HG03135 (cell line): ENCODE data around the gene CBX8.
A peak's percentile ranks its signal among the peaks of the same experiment; 100 is the strongest.

Experiments
- ATAC-seq: cut with Tn5 transposase; IDR thresholded peaks from one replicate; pipeline ENCODE4 v1.9.1; 2021; ENCODE audit warnings: mild to moderate bottlenecking, moderate library complexity; ENCODE audit not compliant: unreplicated experiment

The CBX8 gene

GRCh38 chr17:79796763-79797491, at the start of gene CBX8:
Gene CBX8 (minus strand): TSS chr17:79797077. CDS start chr17:79796998, 79 bp downstream.
- ATAC-seq: peak; percentile 79

- no peak for ATAC-seq
Observed at GRCh38 chr17:79845601-79845949, 48.7 kb upstream of the CBX8 start.

- no peak for ATAC-seq
Observed at GRCh38 chr17:79844869-79845600, 48.2 kb upstream of the CBX8 start.

GRCh38 chr17:79843816-79844800, 47.2 kb upstream of the CBX8 start:
- ATAC-seq: no peak

- no peak for ATAC-seq
Observed at GRCh38 chr17:79843474-79843815, 46.6 kb upstream of the CBX8 start.

- no peak for ATAC-seq
Observed at GRCh38 chr17:79842656-79843473, 46.0 kb upstream of the CBX8 start.

- no peak for ATAC-seq
Observed at GRCh38 chr17:79842136-79842655, 45.3 kb upstream of the CBX8 start.

- ATAC-seq: no peak
Observed at GRCh38 chr17:79841369-79842135, 44.7 kb upstream of the CBX8 start.

- no peak for ATAC-seq
Observed at GRCh38 chr17:79840989-79841286, 44.1 kb upstream of the CBX8 start.

- no peak for ATAC-seq
Observed at GRCh38 chr17:79840269-79840988, 43.6 kb upstream of the CBX8 start.

GRCh38 chr17:79839356-79840268, 42.7 kb upstream of the CBX8 start, which contains the start of gene CBX4:
Gene CBX4 (minus strand): TSS chr17:79839440. CDS start chr17:79839251, 189 bp downstream.
- ATAC-seq: peak; percentile 62

GRCh38 chr17:79838522-79839274, 41.8 kb upstream of the CBX8 start:
- ATAC-seq: peak; percentile 10

GRCh38 chr17:79837888-79838521, 41.1 kb upstream of the CBX8 start:
- no peak for ATAC-seq

GRCh38 chr17:79836972-79837887, 40.4 kb upstream of the CBX8 start:
- ATAC-seq: no peak

- no peak for ATAC-seq
Observed at GRCh38 chr17:79836510-79836971, 39.7 kb upstream of the CBX8 start.
